GM18526 (cell line): ENCODE measurements around the gene C1orf116.

Source experiments
- POLR2A ChIP-seq: IDR thresholded peaks from 3 replicates; pipeline ENCODE4 v1.6.1; 2011; ENCODE audit not compliant: insufficient read length; ENCODE audit errors: extremely low read depth

C1orf116 gene

GRCh38 chr1:207067185-207067584, 34.6 kb upstream of the C1orf116 start:
- no peak for TF ChIP-seq POLR2A

GRCh38 chr1:207064561-207064960, 32.0 kb upstream of the C1orf116 start:
- no peak for TF ChIP-seq POLR2A

- TF ChIP-seq POLR2A: no peak
These were observed 30.5 kb upstream of the C1orf116 start for GRCh38 chr1:207063014-207063413.

- TF ChIP-seq POLR2A: no peak
These were observed 29.5 kb upstream of the C1orf116 start for GRCh38 chr1:207062058-207062457.

- TF ChIP-seq POLR2A: no peak
These were observed 28.0 kb upstream of the C1orf116 start for GRCh38 chr1:207060596-207060995.

GRCh38 chr1:207059881-207060280, 27.3 kb upstream of the C1orf116 start:
- no peak for TF ChIP-seq POLR2A

GRCh38 chr1:207058878-207059867, 26.6 kb upstream of the C1orf116 start:
- TF ChIP-seq POLR2A: no peak

GRCh38 chr1:207058252-207058651, 25.7 kb upstream of the C1orf116 start:
- no peak for TF ChIP-seq POLR2A

- TF ChIP-seq POLR2A: no peak
These were observed 24.1 kb upstream of the C1orf116 start for GRCh38 chr1:207056673-207057072.

- no peak for TF ChIP-seq POLR2A
These were observed 22.9 kb upstream of the C1orf116 start for GRCh38 chr1:207055386-207056001.

- no peak for TF ChIP-seq POLR2A
These were observed 21.9 kb upstream of the C1orf116 start for GRCh38 chr1:207054491-207054890.

GRCh38 chr1:207052911-207053769, 20.6 kb upstream of the C1orf116 start, which contains the start of gene PFKFB2:
PFKFB2 (plus strand) TSS chr1:207053275; CDS start chr1:207054718, 1,443 bp downstream.
- TF ChIP-seq POLR2A: peak; percentile 68

GRCh38 chr1:207051191-207051943, 18.8 kb upstream of the C1orf116 start, which contains the start of gene YOD1:
YOD1 (minus strand) TSS chr1:207051208; CDS start chr1:207051030, 178 bp downstream.
- TF ChIP-seq POLR2A: no peak

GRCh38 chr1:207050480-207051190, 18.1 kb upstream of the C1orf116 start:
- peak; percentile 64 for TF ChIP-seq POLR2A

GRCh38 chr1:207049974-207050391, 17.4 kb upstream of the C1orf116 start:
- TF ChIP-seq POLR2A: no peak
